Stimulated activated CD8-positive, alpha-beta memory T cell treated with anti-CD3 and anti-CD28 coated beads, Interleukin-15, amount 100 ng/mL, for 4 hours (primary cell): ENCODE measurements around the gene PLCH2.

Source experiments
- DNase-seq, 2 donors: peaks; one replicate each; pipeline ENCODE4 v3.0.0-alpha.2; 2020; ENCODE audit warnings: low read depth in 2 of 2

The PLCH2 gene, protein sequence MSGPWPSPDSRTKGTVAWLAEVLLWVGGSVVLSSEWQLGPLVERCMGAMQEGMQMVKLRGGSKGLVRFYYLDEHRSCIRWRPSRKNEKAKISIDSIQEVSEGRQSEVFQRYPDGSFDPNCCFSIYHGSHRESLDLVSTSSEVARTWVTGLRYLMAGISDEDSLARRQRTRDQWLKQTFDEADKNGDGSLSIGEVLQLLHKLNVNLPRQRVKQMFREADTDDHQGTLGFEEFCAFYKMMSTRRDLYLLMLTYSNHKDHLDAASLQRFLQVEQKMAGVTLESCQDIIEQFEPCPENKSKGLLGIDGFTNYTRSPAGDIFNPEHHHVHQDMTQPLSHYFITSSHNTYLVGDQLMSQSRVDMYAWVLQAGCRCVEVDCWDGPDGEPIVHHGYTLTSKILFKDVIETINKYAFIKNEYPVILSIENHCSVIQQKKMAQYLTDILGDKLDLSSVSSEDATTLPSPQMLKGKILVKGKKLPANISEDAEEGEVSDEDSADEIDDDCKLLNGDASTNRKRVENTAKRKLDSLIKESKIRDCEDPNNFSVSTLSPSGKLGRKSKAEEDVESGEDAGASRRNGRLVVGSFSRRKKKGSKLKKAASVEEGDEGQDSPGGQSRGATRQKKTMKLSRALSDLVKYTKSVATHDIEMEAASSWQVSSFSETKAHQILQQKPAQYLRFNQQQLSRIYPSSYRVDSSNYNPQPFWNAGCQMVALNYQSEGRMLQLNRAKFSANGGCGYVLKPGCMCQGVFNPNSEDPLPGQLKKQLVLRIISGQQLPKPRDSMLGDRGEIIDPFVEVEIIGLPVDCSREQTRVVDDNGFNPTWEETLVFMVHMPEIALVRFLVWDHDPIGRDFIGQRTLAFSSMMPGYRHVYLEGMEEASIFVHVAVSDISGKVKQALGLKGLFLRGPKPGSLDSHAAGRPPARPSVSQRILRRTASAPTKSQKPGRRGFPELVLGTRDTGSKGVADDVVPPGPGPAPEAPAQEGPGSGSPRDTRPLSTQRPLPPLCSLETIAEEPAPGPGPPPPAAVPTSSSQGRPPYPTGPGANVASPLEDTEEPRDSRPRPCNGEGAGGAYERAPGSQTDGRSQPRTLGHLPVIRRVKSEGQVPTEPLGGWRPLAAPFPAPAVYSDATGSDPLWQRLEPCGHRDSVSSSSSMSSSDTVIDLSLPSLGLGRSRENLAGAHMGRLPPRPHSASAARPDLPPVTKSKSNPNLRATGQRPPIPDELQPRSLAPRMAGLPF (N-terminal part only)

DNA sequence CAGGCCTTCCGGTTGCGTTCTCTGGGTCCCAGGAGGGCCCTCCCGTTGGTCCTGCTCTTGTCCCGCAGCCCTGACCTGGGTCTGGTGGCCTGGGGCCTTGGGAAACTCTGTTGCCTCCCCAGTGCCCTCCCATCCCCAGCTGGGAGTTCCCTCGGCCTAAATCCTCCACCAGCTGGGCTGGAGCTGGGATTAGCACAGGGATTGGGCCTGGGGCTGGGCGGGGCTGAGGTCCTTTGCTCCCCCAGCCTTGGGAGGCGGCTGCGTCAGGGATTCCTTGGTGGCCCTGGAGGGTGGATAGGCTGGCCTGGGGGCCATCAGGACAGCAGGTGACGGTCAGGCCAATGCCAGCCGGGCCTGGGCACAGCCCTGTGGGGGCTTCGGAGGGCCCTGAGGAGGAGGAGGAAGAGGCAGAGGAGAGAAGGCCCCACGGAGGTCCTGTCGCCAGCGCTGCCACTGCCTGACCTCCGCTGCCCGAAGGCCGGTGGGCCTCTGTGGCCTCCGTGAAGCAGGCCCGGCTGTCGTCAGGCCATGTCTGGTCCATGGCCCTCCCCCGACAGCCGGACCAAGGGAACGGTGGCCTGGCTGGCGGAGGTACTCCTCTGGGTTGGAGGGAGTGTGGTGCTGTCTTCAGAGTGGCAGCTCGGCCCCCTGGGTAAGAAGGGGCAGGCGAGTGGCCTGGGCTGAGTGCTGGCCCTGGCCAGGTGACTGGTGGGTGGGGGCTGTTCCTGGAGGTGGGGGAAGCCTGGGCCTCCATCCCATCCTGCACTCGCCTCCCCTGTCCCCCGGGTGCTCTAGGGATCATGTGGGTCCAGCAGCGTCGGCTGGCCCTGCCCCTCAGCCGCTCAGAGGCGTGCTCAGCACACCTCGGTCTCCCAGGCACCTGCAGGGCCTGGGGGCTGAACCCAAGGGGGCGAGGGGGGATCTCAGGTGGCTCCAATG is at the start of gene PLCH2:
Gene PLCH2 (plus strand): TSS at position 229 of the 939 bp plus-strand sequence. CDS start 300 bp downstream, at position 529.
- DNase-seq, result no peak

DNA sequence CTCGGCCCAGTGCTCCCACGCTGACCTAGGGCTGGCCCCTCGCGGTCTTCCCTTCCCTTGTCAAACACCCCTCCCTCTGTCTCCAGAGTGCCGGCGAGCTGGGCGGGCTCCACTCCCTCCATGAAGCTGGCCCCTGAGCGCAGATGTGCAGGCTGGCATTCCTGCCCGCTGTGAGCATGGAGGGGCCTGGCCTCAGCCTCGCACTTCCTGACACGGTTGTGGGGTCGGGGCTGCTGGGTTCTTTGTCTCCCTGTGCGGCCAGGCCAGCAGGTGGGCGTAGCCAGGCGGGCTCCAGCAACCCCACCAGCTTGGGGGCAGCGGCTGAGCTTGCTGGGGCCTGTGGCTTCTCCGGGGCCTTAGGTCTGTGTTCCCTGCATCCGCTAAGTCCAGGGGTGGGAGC is 49.5 kb upstream of the PLCH2 start:
- DNase-seq, result no peak

DNA sequence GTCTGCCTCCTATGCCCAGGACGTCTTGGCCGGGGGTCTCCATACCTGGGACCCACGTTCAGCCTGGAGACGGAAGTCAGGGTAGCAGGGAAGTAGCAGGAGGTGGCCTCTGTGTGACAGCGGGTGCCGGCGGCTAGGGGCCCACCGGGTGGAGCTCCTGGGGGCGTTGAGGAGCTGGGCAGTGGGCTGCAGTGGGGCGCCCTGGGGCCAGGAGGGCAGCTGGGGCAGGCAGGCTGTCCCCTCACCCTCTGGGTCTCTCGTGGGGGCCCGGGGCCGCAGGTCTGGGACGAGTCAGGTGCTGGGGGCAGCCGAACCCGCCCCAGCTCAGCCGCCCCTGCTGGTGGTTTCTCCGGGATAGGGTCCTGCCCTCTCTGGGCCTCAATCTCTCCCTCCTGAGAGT is 49.0 kb upstream of the PLCH2 start:
- DNase-seq, result no peak

DNA sequence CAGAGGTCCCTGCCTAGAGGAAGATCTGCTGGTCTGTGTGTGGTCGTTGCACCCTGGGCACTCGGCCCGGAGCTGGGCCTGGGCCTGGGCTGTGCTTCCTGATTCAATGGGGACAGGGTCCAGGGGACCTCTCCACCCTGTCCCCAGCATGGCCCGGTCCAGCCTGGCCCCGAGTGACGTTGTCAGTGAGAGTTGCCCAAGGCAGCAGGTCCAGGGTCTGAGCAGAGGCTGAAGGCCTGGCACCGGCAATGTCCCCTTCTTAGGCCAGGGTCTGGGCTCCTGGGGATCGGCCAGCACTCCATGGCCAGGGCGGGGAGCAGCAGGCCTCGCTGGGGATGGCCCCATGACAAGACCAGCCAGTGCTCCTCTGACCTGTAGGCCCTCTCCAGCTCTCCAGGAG is 48.1 kb upstream of the PLCH2 start:
- DNase-seq, result no peak

DNA sequence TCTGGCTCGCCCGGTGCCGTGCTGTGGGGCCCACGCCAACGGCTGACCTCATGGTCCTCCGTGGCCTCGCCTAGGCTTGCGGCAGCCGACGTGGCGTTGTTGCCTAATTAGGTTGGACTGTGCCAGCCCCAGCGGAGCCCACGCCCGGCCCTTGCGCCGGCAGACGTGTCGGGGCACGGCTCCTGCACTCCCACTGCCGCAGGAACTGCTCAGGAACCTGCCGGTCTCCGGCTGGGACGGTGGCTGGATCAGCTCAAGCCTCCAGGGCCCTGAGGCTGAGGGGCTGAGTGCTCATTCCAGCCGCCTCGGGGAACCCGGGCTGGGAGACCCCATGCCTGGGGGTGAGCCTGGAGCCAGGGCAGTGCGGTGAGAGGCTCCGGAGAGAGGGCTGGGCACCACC is 47.6 kb upstream of the PLCH2 start:
- DNase-seq, result no peak

DNA sequence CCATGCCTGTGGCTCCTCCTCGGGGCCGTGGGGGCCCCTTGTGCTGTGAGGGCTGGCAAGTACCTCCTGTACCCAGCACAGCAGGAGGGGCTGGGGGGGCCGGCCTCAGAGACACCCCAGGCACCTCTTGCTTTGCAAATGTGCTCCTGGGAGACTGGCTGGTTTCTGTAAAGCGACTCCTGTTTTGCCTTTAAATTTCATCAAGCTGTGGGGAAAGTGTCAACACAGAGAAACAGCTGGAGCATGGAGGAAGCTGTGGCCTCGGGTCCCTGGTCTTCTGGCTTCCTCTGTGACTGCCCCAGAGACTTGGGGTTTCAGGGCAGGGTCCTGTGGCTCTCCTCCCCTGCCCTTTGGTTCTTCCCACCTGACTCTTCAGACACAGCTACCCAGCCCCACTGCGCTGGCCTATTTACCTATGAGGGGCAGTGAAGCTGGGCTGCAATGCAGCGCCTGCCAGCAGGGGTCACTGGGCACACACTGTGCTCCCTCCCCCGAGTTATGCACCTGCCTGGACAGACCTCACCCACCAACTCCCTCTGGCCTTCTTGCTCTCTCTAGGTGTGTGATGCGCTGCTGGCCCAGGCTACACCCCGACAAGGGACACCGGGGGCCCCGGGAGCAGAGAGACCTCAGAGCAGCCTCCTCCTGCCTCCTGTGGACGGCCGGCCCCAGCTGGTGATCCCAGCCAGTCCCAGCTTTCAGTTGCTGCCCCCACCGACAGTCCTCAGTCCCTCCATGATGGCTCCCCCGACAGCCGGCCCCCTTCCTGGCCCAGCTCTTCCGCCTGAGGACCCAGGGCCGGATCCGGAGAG is 46.1 kb upstream of the PLCH2 start:
- no peak for DNase-seq

DNA sequence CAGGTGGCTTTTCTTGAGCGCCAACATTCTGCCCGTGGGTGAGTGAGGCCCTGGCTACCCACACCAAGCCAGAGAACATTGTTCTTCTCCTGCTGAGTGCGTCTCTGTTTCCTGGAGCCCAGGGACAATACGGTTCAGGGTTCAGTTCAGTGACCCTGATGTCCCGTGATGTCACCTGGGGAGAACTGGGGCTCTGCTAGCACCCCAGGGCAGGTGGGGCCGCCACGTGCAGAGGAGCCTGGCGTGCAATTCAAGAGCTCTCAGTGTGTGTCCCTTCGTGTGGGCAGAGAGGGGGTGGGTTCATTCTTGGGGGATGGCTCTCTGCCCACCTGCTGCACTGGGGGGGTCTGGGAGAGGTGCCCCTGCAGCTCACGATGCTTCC is 45.5 kb upstream of the PLCH2 start:
- no peak for DNase-seq

DNA sequence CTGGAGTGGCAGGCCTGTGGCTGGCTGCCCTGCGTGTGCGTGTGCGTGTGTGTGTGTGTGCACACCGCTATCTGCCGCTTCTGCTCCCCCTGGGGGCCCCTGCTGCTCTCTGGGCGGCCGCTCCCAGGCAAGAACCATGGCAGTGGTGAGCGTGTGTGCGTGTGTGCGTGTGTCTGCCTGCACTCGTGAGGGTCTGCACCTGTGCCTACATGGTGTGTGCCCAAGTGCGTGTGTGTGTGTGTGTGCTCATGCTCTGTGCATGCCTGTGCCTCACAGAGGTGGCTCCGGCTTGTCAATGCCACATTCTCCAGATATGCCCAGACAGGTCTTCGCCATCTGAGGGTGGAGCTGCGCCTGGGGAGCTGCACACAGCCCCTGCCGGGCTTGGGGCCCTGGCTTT is 45.0 kb upstream of the PLCH2 start:
- no peak for DNase-seq

DNA sequence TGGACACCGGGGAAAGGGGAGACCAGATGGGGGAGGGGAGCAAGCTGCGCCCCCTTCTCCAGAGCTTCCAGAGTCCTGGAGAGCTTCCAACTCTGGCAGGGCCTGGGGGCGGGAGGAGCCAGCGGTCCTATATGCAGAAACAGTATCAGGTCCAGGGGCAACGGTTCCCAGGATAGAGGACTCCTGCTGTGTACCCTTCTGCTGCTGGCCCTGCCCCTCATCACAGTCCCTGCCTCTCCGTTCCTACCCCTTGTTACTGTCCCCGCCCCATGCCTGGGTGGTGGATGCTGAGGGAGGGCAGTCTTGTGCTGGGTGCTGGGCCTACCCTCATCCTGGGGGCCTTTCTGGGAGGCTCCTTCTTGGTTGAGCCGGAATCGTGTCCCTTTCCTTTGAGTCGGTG is 44.6 kb upstream of the PLCH2 start:
- DNase-seq, result no peak

DNA sequence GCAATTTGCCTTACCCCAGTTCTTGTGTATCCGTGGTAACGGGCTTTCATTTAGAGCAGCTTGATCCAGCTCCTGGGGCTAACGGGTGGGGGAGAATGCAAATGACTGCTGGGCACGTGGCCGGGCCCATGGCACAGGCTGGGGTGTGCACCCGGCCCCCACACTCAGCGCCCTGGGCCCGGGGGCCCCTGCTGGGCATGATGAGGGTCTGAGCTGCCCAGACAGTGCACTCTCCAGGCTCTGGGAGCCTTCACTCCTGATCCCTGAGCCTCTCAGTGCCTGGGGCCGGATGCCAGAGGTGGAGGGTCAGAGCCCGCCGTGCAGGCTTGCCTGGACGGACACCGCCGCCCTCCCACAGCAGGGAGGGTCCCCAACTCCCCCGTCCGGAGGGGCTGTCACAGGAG is 43.6 kb upstream of the PLCH2 start:
- no peak for DNase-seq

DNA sequence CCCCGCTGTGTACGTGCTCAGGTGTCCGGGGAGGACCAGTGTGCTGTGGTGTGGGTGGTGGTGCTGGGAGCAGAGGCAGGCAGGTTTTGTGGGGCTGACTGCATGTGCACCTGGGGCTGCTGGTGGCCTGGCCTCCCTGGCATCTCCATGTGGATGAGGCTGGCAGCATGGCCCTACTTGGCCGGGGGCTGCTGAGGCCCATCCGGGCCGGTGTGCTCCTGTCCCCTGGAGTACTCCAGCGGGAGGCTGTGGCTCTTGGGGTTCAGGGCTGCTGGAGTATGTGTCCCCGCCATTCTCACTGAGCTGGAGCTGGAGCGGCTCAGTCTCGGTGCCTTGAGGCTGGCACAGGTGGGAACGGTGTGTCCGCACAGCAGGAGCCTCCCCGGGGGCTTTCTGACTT is 42.9 kb upstream of the PLCH2 start:
- DNase-seq, result no peak

DNA sequence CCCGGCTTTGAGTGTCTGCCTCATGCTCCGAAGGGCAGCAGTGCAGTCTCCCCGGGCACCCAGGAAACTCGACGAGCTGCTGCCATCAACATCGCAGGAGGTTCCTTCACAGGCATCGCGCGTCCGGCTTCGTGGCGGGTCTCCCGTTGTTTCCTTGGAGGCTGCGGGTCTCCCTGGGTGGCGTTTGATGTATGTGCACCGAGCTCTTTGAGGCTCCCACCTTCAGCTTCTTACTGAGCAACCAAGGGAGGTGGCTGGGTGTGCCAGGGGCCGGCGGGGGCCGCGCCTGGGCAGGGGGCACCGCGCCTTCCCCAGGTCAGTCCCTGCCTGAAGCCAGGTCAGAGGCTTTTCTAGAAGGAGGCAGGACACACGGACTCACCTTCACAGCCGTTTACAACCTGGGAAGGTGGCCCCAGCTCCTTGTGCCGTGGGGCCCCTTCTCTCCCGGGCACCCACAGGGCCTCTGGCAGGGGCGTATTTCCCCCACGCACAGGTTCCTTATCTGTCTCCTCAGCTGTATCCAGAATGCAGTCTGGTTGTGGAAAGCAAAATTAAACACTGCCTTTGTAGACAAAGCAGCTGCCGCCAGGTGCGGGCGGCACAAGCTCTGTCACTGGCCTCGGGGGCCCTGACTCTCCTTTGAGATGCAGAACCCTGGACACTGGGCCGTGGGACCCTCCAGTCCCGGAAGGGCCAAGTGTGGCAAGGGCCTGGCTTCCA is 42.0 kb upstream of the PLCH2 start:
- DNase-seq, result no peak

DNA sequence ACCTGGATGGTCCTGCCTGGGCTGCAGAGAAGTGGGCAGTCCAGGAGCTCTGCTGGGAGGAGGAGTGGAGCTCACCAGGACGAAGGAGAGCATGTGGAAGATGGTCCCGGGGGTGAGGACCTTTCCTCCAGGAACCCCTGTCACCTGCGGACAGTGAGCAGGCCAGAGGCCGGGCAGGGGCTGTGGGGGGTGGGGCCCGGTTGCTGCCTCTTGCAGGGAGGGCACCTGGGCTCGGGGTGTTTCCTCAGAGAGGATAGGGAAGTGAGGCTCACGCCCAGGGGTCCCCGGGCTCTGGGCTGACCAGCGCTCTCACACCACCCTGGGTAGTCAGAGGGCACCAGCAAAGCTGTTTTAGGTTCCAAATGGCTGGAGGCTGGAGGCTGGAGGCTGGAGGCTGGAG is 41.0 kb upstream of the PLCH2 start:
- no peak for DNase-seq

DNA sequence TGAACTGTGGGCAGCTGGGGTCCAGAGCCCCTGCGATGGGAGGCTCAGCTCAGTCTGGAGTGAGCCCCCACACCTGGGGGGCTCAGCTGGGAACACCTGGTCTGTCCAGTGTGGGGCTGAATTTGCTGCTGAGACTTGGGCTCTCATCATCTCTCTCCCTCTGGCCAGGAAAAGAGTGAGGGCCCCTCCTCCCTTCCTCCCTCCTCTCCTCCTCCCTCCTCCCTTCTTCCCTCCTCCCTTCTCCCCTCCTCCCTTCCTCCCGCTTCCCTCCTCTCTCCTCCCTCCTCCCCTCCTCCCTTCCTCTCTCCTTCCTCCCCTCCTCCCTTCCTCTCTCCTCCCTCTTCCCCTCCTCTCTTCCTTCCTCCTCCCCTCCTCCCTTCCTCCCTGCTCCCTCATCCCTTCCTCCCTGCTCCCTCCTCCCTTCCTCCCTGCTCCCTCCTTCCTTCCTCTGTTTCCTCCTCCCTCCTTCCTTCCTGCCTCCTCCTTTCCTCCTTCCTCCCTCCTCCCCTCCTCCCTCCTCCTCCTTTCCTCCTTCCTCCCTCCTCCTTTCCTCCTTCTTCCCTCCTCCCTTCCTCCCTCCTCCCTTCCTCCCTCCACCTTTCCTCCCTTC is 40.2 kb upstream of the PLCH2 start:
- DNase-seq, result no peak

DNA sequence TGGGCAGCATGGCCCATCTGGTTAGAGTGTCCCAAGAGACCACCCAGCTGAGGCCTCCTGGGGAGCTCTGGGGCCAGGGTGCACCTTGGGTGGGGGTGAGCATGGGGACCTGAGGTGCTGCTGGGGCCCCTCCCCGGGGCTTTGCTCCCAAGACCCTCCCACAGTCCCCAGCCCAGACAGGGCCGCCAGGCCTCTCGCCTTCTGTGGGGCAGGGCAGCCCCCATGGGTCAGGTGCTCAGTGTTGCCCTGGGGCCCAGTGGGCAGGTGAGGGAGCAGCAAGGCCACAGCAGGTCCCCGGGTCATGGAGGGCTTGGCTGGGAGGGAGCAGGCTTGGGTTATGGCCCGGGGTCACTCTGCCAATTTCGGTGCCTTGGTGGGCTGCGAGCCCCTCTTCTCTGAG is 39.2 kb upstream of the PLCH2 start:
- DNase-seq, result no peak

DNA sequence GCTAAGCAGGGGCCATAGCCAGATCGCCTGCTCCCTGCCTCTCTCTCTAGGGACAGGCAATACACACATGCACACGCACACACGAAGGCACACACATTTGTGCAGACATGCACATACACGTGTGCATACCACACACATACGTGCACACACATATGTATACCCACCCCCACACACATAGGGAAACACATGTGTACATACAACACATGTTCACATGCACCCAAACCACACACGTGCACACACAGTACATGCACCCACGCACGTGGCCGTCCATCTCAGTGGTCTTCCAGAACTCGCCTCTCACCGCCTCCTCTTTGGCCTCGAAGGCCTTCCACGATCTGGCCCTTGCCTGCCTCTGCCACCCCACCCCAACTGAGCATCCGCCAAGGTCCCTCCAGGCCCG is 38.5 kb upstream of the PLCH2 start:
- DNase-seq, result no peak

DNA sequence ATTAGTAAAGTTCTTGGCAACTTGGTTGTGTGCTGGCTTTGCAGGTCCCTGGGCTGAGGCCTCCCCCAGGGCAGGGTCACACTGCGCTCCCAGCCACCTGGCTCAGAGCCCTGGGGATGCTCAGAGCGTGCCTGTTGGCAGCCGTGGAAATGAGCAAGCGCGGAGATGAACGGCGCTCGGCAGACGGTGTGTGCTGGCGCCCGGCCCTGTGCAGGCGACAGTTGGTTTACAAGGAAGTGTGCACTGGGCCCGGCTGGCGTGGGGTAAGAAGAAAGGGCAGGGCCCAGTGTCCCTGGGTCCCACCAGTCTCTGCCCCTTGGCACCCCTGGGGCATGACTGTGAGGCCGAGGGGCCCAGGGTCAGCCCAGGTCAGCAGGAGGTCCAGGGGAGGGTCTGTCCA is 38.1 kb upstream of the PLCH2 start:
- DNase-seq, result no peak

DNA sequence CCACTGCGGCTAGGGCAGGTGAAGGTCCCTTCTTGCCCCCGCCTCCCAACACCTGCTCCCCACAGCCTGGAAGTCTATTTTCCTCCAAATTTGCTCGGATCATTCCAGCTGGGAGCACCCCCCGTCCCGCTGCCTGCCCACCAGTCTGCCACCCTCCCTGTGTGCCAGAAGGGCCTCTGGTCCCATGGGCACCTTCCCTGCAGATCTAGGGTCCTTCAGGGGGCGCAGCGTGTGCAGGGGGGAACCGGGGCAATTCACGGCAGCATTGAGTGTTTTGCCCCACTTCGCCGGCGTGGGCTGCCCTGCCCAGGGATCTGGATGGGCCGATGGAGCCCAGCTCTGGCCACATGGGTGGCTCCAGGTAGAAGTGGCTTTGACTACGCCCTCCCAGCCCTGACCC is 37.4 kb upstream of the PLCH2 start:
- DNase-seq, result no peak

DNA sequence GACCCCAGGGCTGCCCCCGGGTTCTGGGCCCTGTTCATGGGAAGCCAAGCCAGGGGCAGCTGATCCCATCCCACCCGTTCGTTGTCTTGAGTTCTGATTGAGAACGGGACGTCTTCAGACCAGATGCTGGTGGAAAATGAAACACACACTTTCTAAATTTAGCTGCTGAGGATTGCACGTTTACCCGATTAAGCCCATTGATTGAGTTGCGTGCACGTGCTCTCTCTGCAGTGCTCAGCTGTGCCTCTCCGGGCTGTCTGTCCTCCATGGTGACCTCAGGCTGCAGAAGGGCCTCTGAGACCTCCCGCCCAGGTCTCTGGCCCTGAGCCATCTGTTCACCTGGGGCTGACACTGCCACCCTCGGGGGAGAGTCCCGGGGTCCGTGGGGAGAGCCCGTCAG is 36.7 kb upstream of the PLCH2 start:
- no peak for DNase-seq
